SK-N-SH treated with all-trans-retinoic acid at 6 μM for 48 hours (cell line): ENCODE results near the gene PANX2.

Experiments
- ATAC-seq: fragments of 200-7000 bp; cut with Tn5 transposase; 3 replicates; pipeline ENCODE4 v1.9.1; 2020; ENCODE audit warnings: mild to moderate bottlenecking, moderate library complexity
- ARNTL ChIP-seq: fragments of 450-650 bp; formaldehyde crosslinking; IDR thresholded peaks from 2 replicates; pipeline ENCODE4 v1.5.0; 2020; ENCODE audit warnings: low read depth, mild to moderate bottlenecking, moderate library complexity, borderline replicate concordance
- BACH2 ChIP-seq: fragments of 250-450 bp; sonication (Bioruptor Pico); IDR thresholded peaks from 2 replicates; pipeline ENCODE4 v1.9.0; 2021; ENCODE audit warnings: mild to moderate bottlenecking, borderline replicate concordance
- CREB5 ChIP-seq: fragments of 250-450 bp; sonication (Bioruptor Pico); IDR thresholded peaks from 2 replicates; pipeline ENCODE4 v1.5.1; 2020; ENCODE audit warnings: low read depth, mild to moderate bottlenecking, moderate library complexity
- CSDC2 ChIP-seq: fragments of 250-450 bp; sonication (Bioruptor Pico); IDR thresholded peaks from 2 replicates; pipeline ENCODE4 v1.5.0; 2020; ENCODE audit warnings: mild to moderate bottlenecking, moderate library complexity
- CSRNP3 ChIP-seq: fragments of 250-450 bp; sonication (Bioruptor Pico); IDR thresholded peaks from 2 replicates; pipeline ENCODE4 v1.5.1; 2021; ENCODE audit warnings: mild to moderate bottlenecking, moderate library complexity
- ESRRG ChIP-seq: fragments of 250-450 bp; sonication (Bioruptor Pico); IDR thresholded peaks from 2 replicates; pipeline ENCODE4 v1.6.1; 2021; ENCODE audit warnings: mild to moderate bottlenecking
- GLIS3 ChIP-seq: fragments of 250-450 bp; sonication (Bioruptor Pico); IDR thresholded peaks from 2 replicates; pipeline ENCODE4 v1.5.0; 2020; ENCODE audit warnings: mild to moderate bottlenecking, moderate library complexity
- ISL1 ChIP-seq: fragments of 250-450 bp; sonication (Bioruptor Pico); IDR thresholded peaks from 2 replicates; pipeline ENCODE4 v2.1.2; 2022; ENCODE audit warnings: mild to moderate bottlenecking, moderate library complexity
- OSR1 ChIP-seq: fragments of 250-450 bp; sonication (Bioruptor Pico); IDR thresholded peaks from 2 replicates; pipeline ENCODE4 v1.8.0; 2022; ENCODE audit warnings: moderate library complexity, mild to moderate bottlenecking, inconsistent platforms
- PATZ1 ChIP-seq: fragments of 250-450 bp; sonication (Bioruptor Pico); IDR thresholded peaks from 2 replicates; pipeline ENCODE4 v1.8.0; 2020; ENCODE audit warnings: mild to moderate bottlenecking, moderate library complexity, borderline replicate concordance
- POU6F1 ChIP-seq: fragments of 250-450 bp; sonication (Bioruptor Pico); IDR thresholded peaks from 2 replicates; pipeline ENCODE4 v1.8.0; 2021; ENCODE audit warnings: low read depth, mild to moderate bottlenecking, moderate library complexity, borderline replicate concordance
- PPARA ChIP-seq: fragments of 250-450 bp; sonication (Bioruptor Pico); IDR thresholded peaks from 2 replicates; pipeline ENCODE4 v1.5.0; 2020; ENCODE audit warnings: mild to moderate bottlenecking, borderline replicate concordance
- RARB ChIP-seq: fragments of 250-450 bp; sonication (Bioruptor Pico); IDR thresholded peaks from 2 replicates; pipeline ENCODE4 v1.8.0; 2021; ENCODE audit warnings: mild to moderate bottlenecking, moderate library complexity
- TCF4 ChIP-seq: fragments of 250-450 bp; sonication (Bioruptor Pico); IDR thresholded peaks from 2 replicates; pipeline ENCODE4 v1.8.0; 2021; ENCODE audit warnings: mild to moderate bottlenecking, moderate library complexity, borderline replicate concordance
- TOX ChIP-seq: fragments of 250-450 bp; sonication (Bioruptor Pico); IDR thresholded peaks from 2 replicates; pipeline ENCODE4 v1.8.0; 2021; ENCODE audit warnings: mild to moderate bottlenecking, moderate library complexity, borderline replicate concordance
- TSHZ2 ChIP-seq: fragments of 250-450 bp; sonication (Bioruptor Pico); IDR thresholded peaks from 2 replicates; pipeline ENCODE4 v1.5.0; 2020; ENCODE audit warnings: mild to moderate bottlenecking, moderate library complexity
- ZFP3 ChIP-seq: fragments of 250-450 bp; sonication (Bioruptor Pico); IDR thresholded peaks from 2 replicates; pipeline ENCODE4 v1.5.0; 2020; ENCODE audit warnings: mild to moderate bottlenecking, moderate library complexity
- ZFP30 ChIP-seq: fragments of 450-650 bp; formaldehyde crosslinking; IDR thresholded peaks from 2 replicates; pipeline ENCODE4 v1.5.0; 2022; ENCODE audit warnings: mild to moderate bottlenecking, moderate library complexity
- ZNF565 ChIP-seq: fragments of 450-650 bp; formaldehyde crosslinking; conservative IDR thresholded peaks from 2 replicates; pipeline ENCODE4 v1.5.0; 2020; ENCODE audit warnings: low read depth, mild to moderate bottlenecking, moderate library complexity
- ZNF70 ChIP-seq: fragments of 450-650 bp; formaldehyde crosslinking; IDR thresholded peaks from 2 replicates; pipeline ENCODE4 v1.5.0; 2020; ENCODE audit warnings: mild to moderate bottlenecking, moderate library complexity
- ZNF8 ChIP-seq: fragments of 450-650 bp; formaldehyde crosslinking; IDR thresholded peaks from 2 replicates; pipeline ENCODE4 v1.5.0; 2020; ENCODE audit warnings: mild to moderate bottlenecking, moderate library complexity

PANX2 gene

GRCh38 chr22:50210378-50211139 lies 40.0 kb downstream of the PANX2 start (continued):
- no peak for TF ChIP-seq CREB5 (CRISPR knock-in tag)

- no peak for ATAC-seq
- TF ChIP-seq CSDC2 (CRISPR knock-in tag), result no peak
- no peak for TF ChIP-seq PPARA (CRISPR knock-in tag)
- TF ChIP-seq ARNTL, result no peak
- TF ChIP-seq RARB (CRISPR knock-in tag), result no peak
- TF ChIP-seq GLIS3 (CRISPR knock-in tag), result no peak
- TF ChIP-seq CSRNP3 (CRISPR knock-in tag), result no peak
- TF ChIP-seq OSR1 (CRISPR knock-in tag), result no peak
- no peak for TF ChIP-seq TCF4 (CRISPR knock-in tag)
- no peak for TF ChIP-seq ZFP3 (CRISPR knock-in tag)
- no peak for TF ChIP-seq ZNF565 (CRISPR knock-in tag)
- no peak for TF ChIP-seq POU6F1 (CRISPR knock-in tag)
- TF ChIP-seq ZNF70 (CRISPR knock-in tag), result no peak
These were observed 40.6 kb downstream of the PANX2 start for GRCh38 chr22:50211147-50211546.

GRCh38 chr22:50213263-50213662 lies 42.7 kb downstream of the PANX2 start:
- TF ChIP-seq ZNF8 (CRISPR knock-in tag) (no peak), POU6F1 (CRISPR knock-in tag) (no peak), PATZ1 (no peak), ZFP30 (CRISPR knock-in tag) (no peak), CREB5 (CRISPR knock-in tag) (no peak), GLIS3 (CRISPR knock-in tag) (no peak), ZNF565 (CRISPR knock-in tag) (no peak), RARB (CRISPR knock-in tag) (no peak), TOX (CRISPR knock-in tag) (no peak), TSHZ2 (CRISPR knock-in tag) (no peak), ZFP3 (CRISPR knock-in tag) (no peak), OSR1 (CRISPR knock-in tag) (no peak), BACH2 (CRISPR knock-in tag) (no peak), ISL1 (CRISPR knock-in tag) (no peak), ESRRG (CRISPR knock-in tag) (no peak), ARNTL (no peak), TCF4 (CRISPR knock-in tag) (no peak)
- TF ChIP-seq, all 23 proteins: peak for 0
- ATAC-seq, result no peak
